NCI-H345 treated with DMSO at 0.1 percent for 48 hours (cell line): ENCODE data around the gene USPL1.
A peak's percentile ranks its signal among the peaks of the same experiment; 100 is the strongest.

Experiments
- DNase-seq: peaks from one replicate; lab custom pipeline; 2025; ENCODE audit not compliant: unreplicated experiment; lab: John Stamatoyannopoulos, UW

Gene USPL1

GRCh38 chr13:30656178-30656577, 38.5 kb downstream of the USPL1 start:
- DNase-seq: no peak

- DNase-seq: no peak
Measured at GRCh38 chr13:30659980-30660379, 42.3 kb downstream of the USPL1 start.

GRCh38 chr13:30660796-30661195, 43.1 kb downstream of the USPL1 start:
- no peak for DNase-seq

GRCh38 chr13:30664689-30665275, 47.1 kb downstream of the USPL1 start:
- DNase-seq: no peak

GRCh38 chr13:30665638-30666037, 47.9 kb downstream of the USPL1 start:
- DNase-seq: no peak

GRCh38 chr13:30666113-30666512, 48.4 kb downstream of the USPL1 start:
- no peak for DNase-seq

- DNase-seq: no peak
Measured at GRCh38 chr13:30667014-30667413, 49.3 kb downstream of the USPL1 start.

- DNase-seq: no peak
Measured at GRCh38 chr13:30668312-30668711, 50.6 kb downstream of the USPL1 start.

GRCh38 chr13:30671271-30671815, 53.6 kb downstream of the USPL1 start:
- DNase-seq: no peak

- DNase-seq: peak; percentile 35
Measured at GRCh38 chr13:30673669-30674521, 56.2 kb downstream of the USPL1 start.

- no peak for DNase-seq
Measured at GRCh38 chr13:30675717-30676116, 58.0 kb downstream of the USPL1 start.

GRCh38 chr13:30676672-30677071, 59.0 kb downstream of the USPL1 start:
- DNase-seq: no peak

- no peak for DNase-seq
Measured at GRCh38 chr13:30679483-30680330, 62.0 kb downstream of the USPL1 start.

GRCh38 chr13:30681843-30682242, 64.1 kb downstream of the USPL1 start:
- DNase-seq: no peak

GRCh38 chr13:30685320-30685859, 67.7 kb downstream of the USPL1 start:
- no peak for DNase-seq

- DNase-seq: no peak
Measured at GRCh38 chr13:30685987-30686386, 68.3 kb downstream of the USPL1 start.

- DNase-seq: no peak
Measured at GRCh38 chr13:30687601-30688000, 69.9 kb downstream of the USPL1 start.

GRCh38 chr13:30689752-30690151, 72.0 kb downstream of the USPL1 start:
- no peak for DNase-seq

GRCh38 chr13:30690282-30691188, 72.8 kb downstream of the USPL1 start:
- no peak for DNase-seq

GRCh38 chr13:30692113-30692512, 74.4 kb downstream of the USPL1 start:
- no peak for DNase-seq
